Tibial nerve (tissue), 4 donors: Measurements from ENCODE around the gene PIK3R3. TPM values are rescaled to one million over a fixed set of nuclear protein-coding genes. Genes with fewer than 3 reads are reported as not detected.
A peak's percentile ranks its signal among the peaks of the same experiment; 100 is the strongest.

Source experiments
- DNase-seq, 2 donors: peaks; one replicate each; pipeline ENCODE4 v3.0.0-alpha.2; 2019; ENCODE audit warnings: low spot score in 2 of 2
- H3K27ac ChIP-seq, 4 donors: fragments of 200-600 bp; sonication (generic) in 3 of 4; one replicate each; pipeline ENCODE4 v1.5.1; 2017 to 2019; ENCODE audit warnings: mild to moderate bottlenecking in 1 of 4
- H3K27me3 ChIP-seq, 2 donors: fragments of 200-600 bp; sonication (generic) in 1 of 2; one replicate each; pipeline versions ENCODE4 v1.5.1 to v1.6.0; 2017 to 2019
- H3K36me3 ChIP-seq, 3 donors: fragments of 200-600 bp; sonication (generic); one replicate each; pipeline ENCODE4 v1.5.1; 2018 to 2019
- H3K4me1 ChIP-seq, 4 donors: fragments of 200-600 bp; sonication (generic) in 3 of 4; one replicate each; pipeline ENCODE4 v1.5.1; 2017 to 2019
- H3K4me3 ChIP-seq, 4 donors: fragments of 200-600 bp; sonication (generic) in 3 of 4; one replicate each; pipeline ENCODE4 v1.5.1; 2017 to 2019; ENCODE audit warnings: mild to moderate bottlenecking in 1 of 4, moderate library complexity in 1 of 4
- H3K9me3 ChIP-seq, 4 donors: fragments of 200-600 bp; sonication (generic) in 3 of 4; one replicate each; pipeline ENCODE4 v1.5.1; 2017 to 2019
- EP300 ChIP-seq, 2 donors: sonication (generic); formaldehyde crosslinking; IDR thresholded peaks; one replicate each; pipeline ENCODE4 v1.6.1; 2017; ENCODE audit warnings: antibody characterized with exemption in 2 of 2, mild to moderate bottlenecking in 1 of 2
- POLR2A ChIP-seq, 2 donors: fragments of 450-650 bp; IDR thresholded peaks; one replicate each; pipeline ENCODE4 v1.6.1; 2017; ENCODE audit warnings: antibody characterized with exemption in 2 of 2, mild to moderate bottlenecking in 2 of 2, moderate library complexity in 2 of 2
- WGBS, 2 donors: methylation state at CpG; one replicate each; pipeline ENCODE4 v1.1.5; 2018; 5-methylcytosine and 5-hydroxymethylcytosine counted together
- total RNA-seq, 4 donors: library from RNA; depleted of rRNA; stranded (reverse); fragments of >200 nt; gene quantifications; one replicate each; pipeline ENCODE4 v1.1.0, GENCODE V29; 2016
- TF ChIP-seq, protein P1 (sequence below), 5 experiments: fragments of 200-600 bp in 3 of 5; fragments of 450-650 bp in 2 of 5; sonication (generic) in 3 of 5; IDR thresholded peaks; one replicate each; pipeline ENCODE4 v1.5.1; 2016 to 2019; ENCODE audit warnings: antibody characterized with exemption in 5 of 5, mild to moderate bottlenecking in 3 of 5, moderate library complexity in 2 of 5

The PIK3R3 gene
- total RNA-seq, 4 donors from 2014 or later: 13.2 to 32.1 (median 23.2) TPM

DNA sequence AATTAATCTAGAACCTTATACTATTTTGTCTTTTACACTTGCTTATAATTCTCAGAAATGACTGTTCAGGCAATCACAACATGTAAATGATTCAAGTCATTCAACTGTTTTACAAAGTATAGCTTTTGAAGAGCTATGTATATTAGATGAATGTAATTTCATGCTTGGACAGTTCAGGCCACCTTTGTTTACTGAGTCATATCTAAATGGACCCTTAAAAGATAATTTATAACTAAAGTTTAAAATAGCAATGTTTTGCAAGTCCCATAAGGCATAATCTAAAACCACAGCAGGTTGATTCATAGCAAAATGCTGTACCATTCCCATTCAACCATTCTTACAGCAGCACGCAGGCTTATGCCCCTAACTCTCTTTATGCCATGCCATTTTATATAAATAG lies 64.8 kb downstream of the PIK3R3 start:
- WGBS, 2 donors: 72 to 83% methylated on average over 1 of the region's 1 CpG
- H3K27me3 ChIP-seq: no peaks in the 10 kb centered on the region
- DNase-seq: no peak
- TF ChIP-seq, protein P1, sequence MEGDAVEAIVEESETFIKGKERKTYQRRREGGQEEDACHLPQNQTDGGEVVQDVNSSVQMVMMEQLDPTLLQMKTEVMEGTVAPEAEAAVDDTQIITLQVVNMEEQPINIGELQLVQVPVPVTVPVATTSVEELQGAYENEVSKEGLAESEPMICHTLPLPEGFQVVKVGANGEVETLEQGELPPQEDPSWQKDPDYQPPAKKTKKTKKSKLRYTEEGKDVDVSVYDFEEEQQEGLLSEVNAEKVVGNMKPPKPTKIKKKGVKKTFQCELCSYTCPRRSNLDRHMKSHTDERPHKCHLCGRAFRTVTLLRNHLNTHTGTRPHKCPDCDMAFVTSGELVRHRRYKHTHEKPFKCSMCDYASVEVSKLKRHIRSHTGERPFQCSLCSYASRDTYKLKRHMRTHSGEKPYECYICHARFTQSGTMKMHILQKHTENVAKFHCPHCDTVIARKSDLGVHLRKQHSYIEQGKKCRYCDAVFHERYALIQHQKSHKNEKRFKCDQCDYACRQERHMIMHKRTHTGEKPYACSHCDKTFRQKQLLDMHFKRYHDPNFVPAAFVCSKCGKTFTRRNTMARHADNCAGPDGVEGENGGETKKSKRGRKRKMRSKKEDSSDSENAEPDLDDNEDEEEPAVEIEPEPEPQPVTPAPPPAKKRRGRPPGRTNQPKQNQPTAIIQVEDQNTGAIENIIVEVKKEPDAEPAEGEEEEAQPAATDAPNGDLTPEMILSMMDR (IDR thresholded peaks at IDR 0.05): no peak
- TF ChIP-seq EP300 (IDR thresholded peaks at IDR 0.05): no peak
- no peak for TF ChIP-seq POLR2A (IDR thresholded peaks at IDR 0.05)
- H3K27ac ChIP-seq: no peak overlapping the region
- no peaks in the 10 kb centered on the region for H3K9me3 ChIP-seq
- no peaks in the 10 kb centered on the region for H3K36me3 ChIP-seq
- H3K4me1 ChIP-seq: no peaks in the 10 kb centered on the region
- no peak overlapping the region for H3K4me3 ChIP-seq

DNA sequence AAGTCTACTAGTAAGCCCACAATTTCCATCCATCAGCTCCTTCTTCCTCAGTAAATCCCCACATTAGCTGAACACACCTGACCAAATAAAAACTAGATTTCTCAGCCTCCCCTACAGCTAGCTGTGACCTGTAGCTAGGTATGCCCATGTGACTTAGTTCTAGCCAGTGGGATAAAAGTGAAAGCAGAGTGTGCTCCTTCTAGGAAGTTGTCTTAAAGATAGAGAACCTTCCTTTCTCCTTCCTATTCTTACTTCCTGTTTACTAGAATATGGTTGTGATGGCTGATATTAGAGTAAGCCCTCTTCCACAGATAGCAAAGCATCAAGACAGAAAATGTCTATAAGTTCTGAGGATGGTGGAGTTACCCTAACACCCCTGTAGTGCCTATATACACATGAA lies 67.0 kb downstream of the PIK3R3 start:
- Histone ChIP-seq H3K4me3 (no peak overlapping the region), H3K27ac (no peak overlapping the region), H3K4me1 (no peaks in the 10 kb centered on the region), H3K9me3 (no peaks in the 10 kb centered on the region), H3K36me3 (no peaks in the 10 kb centered on the region), H3K27me3 (no peaks in the 10 kb centered on the region)
- TF ChIP-seq POLR2A (IDR thresholded peaks at IDR 0.05) (no peak), EP300 (IDR thresholded peaks at IDR 0.05) (no peak)
- TF ChIP-seq, protein P1 (IDR thresholded peaks at IDR 0.05): no peak
- DNase-seq: no peak

DNA sequence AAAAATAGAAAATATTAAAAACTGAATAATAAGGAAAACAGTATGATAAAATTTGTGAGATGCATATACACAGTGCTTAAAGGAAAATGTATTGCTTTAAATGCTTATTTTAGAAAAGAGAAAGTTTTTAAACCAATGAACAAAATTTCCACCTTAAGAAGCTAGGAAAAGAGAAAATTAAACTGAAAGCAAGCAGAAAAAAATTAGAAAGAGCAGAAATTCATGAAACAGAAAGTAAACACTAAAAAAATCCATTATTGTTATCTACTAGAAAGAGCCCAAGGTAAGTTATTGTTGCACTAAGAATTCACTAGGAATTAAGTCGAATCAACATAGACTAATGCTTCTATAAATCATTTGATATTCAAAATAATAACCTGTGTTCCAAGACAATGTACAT lies 67.7 kb downstream of the PIK3R3 start:
- Histone ChIP-seq H3K4me3 (no peak overlapping the region), H3K27me3 (no peaks in the 10 kb centered on the region), H3K9me3 (no peaks in the 10 kb centered on the region), H3K36me3 (no peaks in the 10 kb centered on the region), H3K4me1 (no peaks in the 10 kb centered on the region), H3K27ac (no peak overlapping the region)
- DNase-seq: no peak
- TF ChIP-seq POLR2A (IDR thresholded peaks at IDR 0.05) (no peak), EP300 (IDR thresholded peaks at IDR 0.05) (no peak)
- TF ChIP-seq, protein P1 (IDR thresholded peaks at IDR 0.05): no peak
- WGBS, 2 donors: 88 to 95% methylated on average over 1 of the region's 1 CpG

DNA sequence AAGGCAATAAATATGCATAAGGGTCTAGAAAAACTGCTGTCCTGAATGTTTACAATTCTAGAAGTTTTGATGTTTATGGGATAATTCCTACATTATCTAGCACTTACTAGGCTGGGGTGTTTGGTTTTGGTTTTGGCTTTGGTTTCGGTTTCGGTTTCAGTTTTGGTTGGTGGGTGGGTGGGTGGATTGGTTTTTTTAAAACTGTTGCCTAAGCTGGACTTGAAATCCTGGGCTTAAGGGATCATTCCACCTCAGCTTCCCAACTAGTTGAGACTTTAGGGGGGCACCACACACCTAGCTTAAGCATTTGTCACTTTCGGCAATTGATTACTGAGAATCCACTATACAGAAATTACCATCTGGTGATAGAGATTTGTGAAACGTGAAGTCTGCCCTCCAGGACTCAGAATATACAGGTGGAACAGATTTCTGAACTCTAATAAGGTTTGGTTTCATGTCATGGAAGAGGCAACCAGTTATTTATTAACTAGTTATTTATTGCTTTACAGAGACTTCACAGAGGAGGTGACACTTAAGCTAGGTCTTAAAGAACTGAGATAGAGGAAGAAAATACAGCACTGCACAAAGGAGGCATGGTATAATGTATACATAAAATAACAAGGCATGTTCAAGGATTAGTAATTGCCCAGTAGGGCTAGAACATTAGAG lies 69.6 kb downstream of the PIK3R3 start:
- Histone ChIP-seq H3K4me3 (peak overlapping the region in 1 of 4 donors; percentile 1), H3K27ac (no peak overlapping the region), H3K27me3 (no peaks in the 10 kb centered on the region), H3K4me1 (no peaks in the 10 kb centered on the region), H3K36me3 (peaks cover 0 to 6% (median 0%) of the 10 kb centered on the region in 3 donors), H3K9me3 (no peaks in the 10 kb centered on the region)
- TF ChIP-seq POLR2A (IDR thresholded peaks at IDR 0.05) (no peak), EP300 (IDR thresholded peaks at IDR 0.05) (no peak)
- TF ChIP-seq, protein P1 (IDR thresholded peaks at IDR 0.05): no peak
- no peak for DNase-seq
- 82 to 91% methylated on average over 4 of the region's 4 CpGs for WGBS, 2 donors

DNA sequence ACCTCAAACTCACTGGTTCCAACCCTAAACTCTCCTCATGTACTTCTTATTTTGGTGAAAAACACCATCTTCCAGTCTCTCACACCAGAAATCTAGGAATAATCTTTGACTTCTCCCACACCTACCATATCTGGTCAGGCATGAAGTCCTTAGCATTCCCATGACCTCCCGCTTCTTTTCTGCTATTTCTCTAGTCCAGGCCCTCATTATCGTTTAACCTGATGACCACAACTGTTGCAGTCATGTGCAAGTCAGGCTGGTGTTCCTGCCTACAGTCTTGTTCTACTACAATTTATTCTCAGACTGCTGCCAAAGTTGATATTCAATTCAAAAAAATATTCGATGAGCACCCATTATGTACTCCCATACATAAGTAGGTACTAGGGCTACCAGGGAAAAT lies 71.3 kb downstream of the PIK3R3 start:
- no peak for TF ChIP-seq EP300 (IDR thresholded peaks at IDR 0.05)
- TF ChIP-seq, protein P1 (IDR thresholded peaks at IDR 0.05): no peak
- TF ChIP-seq POLR2A (IDR thresholded peaks at IDR 0.05): no peak
- no peak for DNase-seq
- peaks cover 0 to 6% (median 0%) of the 10 kb centered on the region in 3 donors for H3K36me3 ChIP-seq
- H3K27me3 ChIP-seq: no peaks in the 10 kb centered on the region
- H3K9me3 ChIP-seq: no peaks in the 10 kb centered on the region
- no peaks in the 10 kb centered on the region for H3K4me1 ChIP-seq
- no peak overlapping the region for H3K4me3 ChIP-seq
- 63 to 81% methylated on average over 3 of the region's 3 CpGs for WGBS, 2 donors
- no peak overlapping the region for H3K27ac ChIP-seq
